CD14-positive monocyte (primary cell): ENCODE data around the gene CDS2. TPM values are rescaled to one million over a fixed set of nuclear protein-coding genes. Genes with fewer than 3 reads are reported as not detected.

Experiments
- DNase-seq, 3 donors: peaks; one replicate each; pipeline ENCODE4 v3.0.0-alpha.2; 2011 to 2022
- H2AFZ ChIP-seq: 2 replicates; pipeline ENCODE4 v1.6.0; 2012; ENCODE audit warnings: mild to moderate bottlenecking, low read depth, low read length, inconsistent platforms; ENCODE audit not compliant: insufficient read depth, poor library complexity, severe bottlenecking
- H3K27ac ChIP-seq, 2 donors: 1 replicate in 1 of 2; 2 replicates in 1 of 2; pipeline ENCODE4 v1.5.1; 2012 to 2013; ENCODE audit warnings: low read length in 2 of 2, control low read depth in 1 of 2, inconsistent platforms in 1 of 2, low read depth in 1 of 2, mild to moderate bottlenecking in 1 of 2
- H3K27me3 ChIP-seq, 2 donors: one replicate each; pipeline versions ENCODE4 v1.6.0 to v1.6.1; 2011 to 2013; ENCODE audit warnings: low read length in 2 of 2; ENCODE audit not compliant: control insufficient read depth in 2 of 2, insufficient read depth in 2 of 2
- H3K36me3 ChIP-seq, 2 donors: replicated peaks in 1 of 2; 1 replicate in 1 of 2; 2 replicates in 1 of 2; pipeline versions ENCODE4 v1.5.1 to v1.6.1; 2012 to 2013; ENCODE audit warnings: low read length in 2 of 2, control low read depth in 1 of 2, inconsistent platforms in 1 of 2, mild to moderate bottlenecking in 1 of 2; ENCODE audit not compliant: insufficient read depth in 2 of 2, control insufficient read depth in 1 of 2
- H3K4me1 ChIP-seq, 2 donors: 1 replicate in 1 of 2; 2 replicates in 1 of 2; pipeline versions ENCODE4 v1.5.1 to v1.6.1; 2012 to 2013; ENCODE audit warnings: low read length in 2 of 2, control low read depth in 1 of 2, inconsistent platforms in 1 of 2, mild to moderate bottlenecking in 1 of 2, moderate library complexity in 1 of 2; ENCODE audit not compliant: insufficient read depth in 2 of 2, control insufficient read depth in 1 of 2
- H3K4me2 ChIP-seq: replicated peaks from 2 replicates; pipeline ENCODE3; 2012; ENCODE audit warnings: low read length, moderate library complexity, mild to moderate bottlenecking; ENCODE audit not compliant: poor library complexity, severe bottlenecking; ENCODE audit errors: extremely low read depth
- H3K4me3 ChIP-seq, 3 experiments: fragments of 200-600 bp in 1 of 3; sonication (generic) in 1 of 3; replicated peaks in 1 of 3; 1 replicate in 2 of 3; 2 replicates in 1 of 3; pipeline ENCODE4 v1.5.1; 2011 to 2013; ENCODE audit warnings: low read length in 3 of 3, mild to moderate bottlenecking in 3 of 3, control low read depth in 2 of 3, low read depth in 2 of 3, inconsistent platforms in 1 of 3, moderate library complexity in 1 of 3
- H3K79me2 ChIP-seq: 2 replicates; pipeline ENCODE4 v1.6.0; 2012; ENCODE audit warnings: mild to moderate bottlenecking, control low read depth, inconsistent platforms, low read length, moderate library complexity; ENCODE audit not compliant: insufficient read depth
- H3K9ac ChIP-seq: 2 replicates; pipeline ENCODE4 v1.6.0; 2017; ENCODE audit warnings: low read length, mild to moderate bottlenecking; ENCODE audit not compliant: insufficient read depth, poor library complexity, severe bottlenecking
- H3K9me3 ChIP-seq, 2 donors: replicated peaks in 1 of 2; 1 replicate in 1 of 2; 2 replicates in 1 of 2; pipeline versions ENCODE4 v1.5.1 to v1.6.1; 2012 to 2013; ENCODE audit warnings: low read length in 2 of 2, control low read depth in 1 of 2; ENCODE audit not compliant: control insufficient read depth in 1 of 2, insufficient read depth in 1 of 2
- H4K20me1 ChIP-seq: 2 replicates; pipeline ENCODE4 v1.6.0; 2012; ENCODE audit warnings: mild to moderate bottlenecking, low read length, control low read depth, moderate library complexity; ENCODE audit not compliant: insufficient read depth
- H3K27ac Mint-ChIP-seq, 7 donors: one replicate each; pipeline ENCODE4 v1.8.0; 2020; ENCODE audit warnings: mild to moderate bottlenecking in 7 of 7, mixed read lengths in 7 of 7, moderate library complexity in 6 of 7, inconsistent platforms in 2 of 7
- H3K27me3 Mint-ChIP-seq, 3 donors: one replicate each; pipeline ENCODE4 v1.8.0; 2021 to 2022; ENCODE audit warnings: low read depth in 3 of 3, mild to moderate bottlenecking in 3 of 3, mixed read lengths in 3 of 3, moderate library complexity in 3 of 3, inconsistent platforms in 1 of 3
- H3K36me3 Mint-ChIP-seq, 2 donors: one replicate each; pipeline ENCODE4 v1.8.0; 2020; ENCODE audit warnings: mixed read lengths in 2 of 2, inconsistent platforms in 1 of 2, mild to moderate bottlenecking in 1 of 2
- H3K4me1 Mint-ChIP-seq: one replicate; pipeline ENCODE4 v1.8.0; 2020; ENCODE audit warnings: mild to moderate bottlenecking, mixed read lengths
- H3K4me3 Mint-ChIP-seq, 2 donors: one replicate each; pipeline ENCODE4 v1.8.0; 2020; ENCODE audit warnings: mild to moderate bottlenecking in 2 of 2, mixed read lengths in 2 of 2, moderate library complexity in 1 of 2
- H3K9me3 Mint-ChIP-seq, 7 donors: one replicate each; pipeline ENCODE4 v1.8.0; 2020 to 2022; ENCODE audit warnings: mixed read lengths in 7 of 7, mild to moderate bottlenecking in 6 of 7, moderate library complexity in 6 of 7, inconsistent platforms in 2 of 7
- CTCF ChIP-seq: fragments of 200-600 bp; IDR thresholded peaks from one replicate; pipeline ENCODE4 v1.8.0; 2022; ENCODE audit warnings: antibody characterized with exemption, mild to moderate bottlenecking
- WGBS: methylation state at CpG from one replicate; pipeline ENCODE4 v1.1.5; 2013; ENCODE audit warnings: missing lambda C conversion rate; ENCODE audit not compliant: insufficient coverage; 5-methylcytosine and 5-hydroxymethylcytosine counted together
- intact Hi-C, 2 donors: fragments of 100-400 bp; cut with micrococcal nuclease; formaldehyde crosslinking; loops; one replicate each; pipeline versions ENCODE4 v1.15.0 to v1.15.1; 2023
- polyA plus RNA-seq, 3 donors: library from polyadenylated mRNA; depleted of rRNA in 1 of 3; unstranded in 2 of 3; stranded (reverse) in 1 of 3; fragments of 300-500 nt in 2 of 3; fragments of >200 nt in 1 of 3; fragmentation: Illumina TruSeq in 2 of 3; gene quantifications; 1 replicate in 2 of 3; 2 replicates in 1 of 3; pipeline ENCODE4 v1.2.3, GENCODE V29; 2012 to 2021

Gene CDS2
- polyA plus RNA-seq, 3 donors: 28.6 to 62.6 (median 54.4) TPM

GRCh38 chr20:5128886-5129285 is 2.1 kb downstream of the CDS2 start:
- no peak overlapping the region for H2AFZ ChIP-seq
- intact Hi-C loops: loop anchor here in 1 of 2 donors (1.0 kb wide), 1 partner anchor 10 kb away; the partner anchor contains the start of gene PCNA
- no peak for TF ChIP-seq CTCF
- peak overlapping the region in 5 of 7 donors; percentile 8 to 91 (median 80) for H3K27ac Mint-ChIP-seq
- peak overlapping the region in 1 of 2 donors; percentile 1 for H3K4me3 Mint-ChIP-seq
- peaks cover 1 to 29% of the 10 kb centered on the region in 2 donors for H3K36me3 Mint-ChIP-seq
- H3K4me2 ChIP-seq: peak overlapping the region; percentile 94
- H3K27ac ChIP-seq: peak overlapping the region in 1 of 2 donors; percentile 90
- no peak for DNase-seq
- peaks cover 0 to 3% (median 0%) of the 10 kb centered on the region in 3 donors for H3K27me3 Mint-ChIP-seq
- H3K79me2 ChIP-seq: peaks cover 72% of the 10 kb centered on the region
- peak overlapping the region in 1 of 3 experiments; percentile 98 for H3K4me3 ChIP-seq
- 100% methylated on average over 1 of the region's 6 CpGs for WGBS
- no peaks in the 10 kb centered on the region for H3K9me3 ChIP-seq
- H3K9ac ChIP-seq: no peak overlapping the region
- peaks cover 0 to 1% of the 10 kb centered on the region in 2 donors for H3K36me3 ChIP-seq
- peaks cover 27% of the 10 kb centered on the region for H3K4me1 Mint-ChIP-seq
- no peaks in the 10 kb centered on the region for H3K27me3 ChIP-seq
- no peaks in the 10 kb centered on the region for H3K9me3 Mint-ChIP-seq
- H3K4me1 ChIP-seq: peaks cover 18 to 26% of the 10 kb centered on the region in 2 donors
- peaks cover 41% of the 10 kb centered on the region for H4K20me1 ChIP-seq

DNA sequence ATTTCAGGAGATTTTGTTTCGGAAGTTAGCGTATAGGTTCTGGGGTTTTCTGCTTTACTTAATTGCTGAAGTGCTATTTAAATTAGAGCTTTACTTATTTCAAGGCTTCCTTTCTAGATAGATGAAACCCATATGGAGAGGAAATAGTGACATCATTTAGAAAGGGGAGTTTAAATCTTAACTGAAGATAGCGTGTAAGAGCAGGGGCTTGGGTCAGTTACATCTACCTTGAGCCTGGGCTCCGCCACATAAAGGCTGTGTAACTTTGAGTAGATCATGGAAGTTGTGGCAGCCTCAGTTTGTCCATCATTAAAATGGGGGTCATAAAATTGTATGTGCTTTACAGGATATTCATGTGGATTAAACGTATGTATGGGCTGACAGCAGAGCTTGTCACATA is 4.7 kb downstream of the CDS2 start:
- intact Hi-C loops: no loop called here
- DNase-seq: no peak
- Histone ChIP-seq H3K4me1 (peaks cover 13 to 20% of the 10 kb centered on the region in 2 donors), H3K79me2 (peaks cover 96% of the 10 kb centered on the region), H3K4me3 (no peak overlapping the region), H4K20me1 (peaks cover 61% of the 10 kb centered on the region), H3K27me3 (no peaks in the 10 kb centered on the region), H2AFZ (no peak overlapping the region), H3K4me2 (no peak overlapping the region), H3K9me3 (no peaks in the 10 kb centered on the region), H3K36me3 (peaks cover 7 to 11% of the 10 kb centered on the region in 2 donors), H3K9ac (no peak overlapping the region), H3K27ac (no peak overlapping the region)
- H3K4me1 Mint-ChIP-seq: peaks cover 22% of the 10 kb centered on the region
- H3K27ac Mint-ChIP-seq: peak overlapping the region in 1 of 7 donors; percentile 11
- no peak overlapping the region for H3K4me3 Mint-ChIP-seq
- peaks cover 7 to 36% of the 10 kb centered on the region in 2 donors for H3K36me3 Mint-ChIP-seq
- 83% methylated on average over 2 of the region's 5 CpGs for WGBS
- no peak for TF ChIP-seq CTCF
- H3K9me3 Mint-ChIP-seq: no peaks in the 10 kb centered on the region
- no peaks in the 10 kb centered on the region for H3K27me3 Mint-ChIP-seq
